ENCODE data around the gene LCN2. TPM values are rescaled to one million over a fixed set of nuclear protein-coding genes. Genes with fewer than 3 reads are reported as not detected.

The LCN2 gene
- total and polyA plus RNA-seq, 10 of the 15 experiments (the other 5 are each of a cell fraction or from before 2014, with no cell fraction given): not detected

- TF ChIP-seq E2F4 (IDR thresholded peaks at IDR 0.05; ENCODE audit: low read depth, low read length) (no peak), HDAC2 (IDR thresholded peaks at IDR 0.05) (no peak), RAD51 (IDR thresholded peaks at IDR 0.05) (no peak), DPF2 (IDR thresholded peaks at IDR 0.05) (no peak), GATAD2B (conservative IDR thresholded peaks at IDR 0.05; ENCODE audit: low read depth) (no peak), ZNF687 (IDR thresholded peaks at IDR 0.05) (no peak), STAT1 (conservative IDR thresholded peaks at IDR 0.05) (no peak), IRF3 (IDR thresholded peaks at IDR 0.05) (no peak), BHLHE40 (IDR thresholded peaks at IDR 0.05; ENCODE audit: borderline replicate concordance in 1 of 2, low read depth in 2 of 2, low read length in 1 of 2) (no peak)
Observed at GRCh38 chr9:128167209-128167608, 18.0 kb downstream of the LCN2 start (continued).

Data from GM12878 (cell line).